Endometrial microvascular endothelial cells (primary cell): ENCODE measurements around the gene ODAD4. TPM values are rescaled to one million over a fixed set of nuclear protein-coding genes. Genes with fewer than 3 reads are reported as not detected.

Source experiments
- in situ Hi-C: cut with HindIII; loops from 2 replicates; pipeline ENCODE4 v1.10.0; 2017; ENCODE audit warnings: low sequenced_read_pairs, low pct_unique_long_range_greater_than_20kb; ENCODE audit errors: inconsistent ontology term
- total RNA-seq: library from RNA; depleted of rRNA; stranded (reverse); fragments of >200 nt; gene quantifications from one replicate; pipeline ENCODE4 v1.2.3, GENCODE V29; 2015; ENCODE audit errors: inconsistent ontology term

ODAD4 gene
- total RNA-seq, 1 donor from 2014 or later = not detected

- in situ Hi-C loops = no loop called here
Measured at GRCh38 chr17:41937970-41938954, 7.8 kb downstream of the ODAD4 start.

- in situ Hi-C loops = no loop called here
Measured at GRCh38 chr17:41939044-41939692, 8.8 kb downstream of the ODAD4 start.

GRCh38 chr17:41939693-41940090 is 9.3 kb downstream of the ODAD4 start:
- in situ Hi-C loops = no loop called here

GRCh38 chr17:41941168-41941567 is 10.8 kb downstream of the ODAD4 start:
- in situ Hi-C loops = no loop called here

- in situ Hi-C loops = no loop called here
Measured at GRCh38 chr17:41942626-41943373, 12.4 kb downstream of the ODAD4 start.

GRCh38 chr17:41943492-41943891 is 13.1 kb downstream of the ODAD4 start:
- in situ Hi-C loops = no loop called here

GRCh38 chr17:41944943-41945342 is 14.5 kb downstream of the ODAD4 start:
- in situ Hi-C loops = no loop called here

GRCh38 chr17:41948762-41949460 is 18.5 kb downstream of the ODAD4 start:
- in situ Hi-C loops = no loop called here

- in situ Hi-C loops = loop anchor here (25.0 kb wide), 1 partner anchor 156 kb away; the partner anchor contains the start of genes DHX58, HSPB9 and KAT2A
Measured at GRCh38 chr17:41956522-41956921, 26.1 kb downstream of the ODAD4 start.

- in situ Hi-C loops = loop anchor here (25.0 kb wide), 1 partner anchor 155 kb away; the partner anchor contains the start of genes DHX58, HSPB9 and KAT2A
Measured at GRCh38 chr17:41957031-41957868, 26.8 kb downstream of the ODAD4 start.

- in situ Hi-C loops = loop anchor here (25.0 kb wide), 1 partner anchor 154 kb away; the partner anchor contains the start of genes DHX58, HSPB9 and KAT2A
Measured at GRCh38 chr17:41957869-41958439, 27.5 kb downstream of the ODAD4 start.

GRCh38 chr17:41959030-41959335 is 28.6 kb downstream of the ODAD4 start:
- in situ Hi-C loops = loop anchor here (25.0 kb wide), 1 partner anchor 153 kb away; the partner anchor contains the start of genes DHX58, HSPB9 and KAT2A

- in situ Hi-C loops = loop anchor here (25.0 kb wide), 1 partner anchor 153 kb away; the partner anchor contains the start of genes DHX58, HSPB9 and KAT2A
Measured at GRCh38 chr17:41959336-41960095, 29.1 kb downstream of the ODAD4 start.

- in situ Hi-C loops = loop anchor here (25.0 kb wide), 1 partner anchor 150 kb away; the partner anchor contains the start of genes DHX58, HSPB9 and KAT2A
Measured at GRCh38 chr17:41962111-41962510, 31.7 kb downstream of the ODAD4 start.

- in situ Hi-C loops = loop anchor here (25.0 kb wide), 1 partner anchor 149 kb away; the partner anchor contains the start of genes DHX58, HSPB9 and KAT2A
Measured at GRCh38 chr17:41962768-41963434, 32.5 kb downstream of the ODAD4 start.
